Measurements from ENCODE around the gene FLNB. TPM values are rescaled to one million over a fixed set of nuclear protein-coding genes. Genes with fewer than 3 reads are reported as not detected.
A peak's percentile ranks its signal among the peaks of the same experiment; 100 is the strongest.

Gene FLNB
- total RNA-seq, 2 experiments from 2014 or later: 39.7 to 42.1 TPM

- no peak for ATAC-seq (ENCODE audit: poor library complexity)
- H3K4me1 ChIP-seq (ENCODE audit: insufficient read depth, low read length): no peaks in the 10 kb centered on the region
- Mint-ChIP-seq H3K27me3 (no peaks in the 10 kb centered on the region), H3K27ac (no peak overlapping the region), H3K9me3 (no peaks in the 10 kb centered on the region), H3K4me3 (no peak overlapping the region), H3K36me3 (ENCODE audit: low read depth) (peaks cover 91% of the 10 kb centered on the region), H3K4me1 (ENCODE audit: low read depth) (no peaks in the 10 kb centered on the region)
- H3K9me3 ChIP-seq (ENCODE audit: control insufficient read depth in 1 of 2, insufficient read depth in 1 of 2, low read length in 2 of 2): no peaks in the 10 kb centered on the region
- peaks cover 71% of the 10 kb centered on the region for H3K36me3 ChIP-seq (ENCODE audit: insufficient read depth, low read length)
- intact Hi-C loops (cut with DNase I, micrococcal nuclease): no loop called here
- no peak for TF ChIP-seq CTCF (IDR thresholded peaks at IDR 0.05)
- H3K4me3 ChIP-seq (ENCODE audit: low read length): no peak overlapping the region
- H3K27ac ChIP-seq (ENCODE audit: low read depth in 1 of 2, low read length in 2 of 2): no peak overlapping the region
- ChIA-PET POLR2A (no interaction called here), CTCF (no interaction called here)
- DNase-seq: no peak
- no peaks in the 10 kb centered on the region for H3K27me3 ChIP-seq (ENCODE audit: control insufficient read depth in 1 of 2, insufficient read depth in 2 of 2, low read length in 2 of 2)
Observed at GRCh38 chr3:58122936-58123700, 114.9 kb downstream of the FLNB start.

GRCh38 chr3:58124387-58124786 lies 116.2 kb downstream of the FLNB start:
- TF ChIP-seq CTCF (IDR thresholded peaks at IDR 0.05): no peak
- no peaks in the 10 kb centered on the region for H3K4me1 Mint-ChIP-seq (ENCODE audit: low read depth)
- ChIA-PET POLR2A (no interaction called here), CTCF (no interaction called here)
- no peaks in the 10 kb centered on the region for H3K9me3 ChIP-seq (ENCODE audit: control insufficient read depth in 1 of 2, insufficient read depth in 1 of 2, low read length in 2 of 2)
- no peak overlapping the region for H3K27ac ChIP-seq (ENCODE audit: low read depth in 1 of 2, low read length in 2 of 2)
- H3K27me3 Mint-ChIP-seq: no peaks in the 10 kb centered on the region
- no peak overlapping the region for H3K4me3 Mint-ChIP-seq
- no peaks in the 10 kb centered on the region for H3K9me3 Mint-ChIP-seq
- DNase-seq: no peak
- no peak overlapping the region for H3K27ac Mint-ChIP-seq
- ATAC-seq (ENCODE audit: poor library complexity): no peak
- H3K36me3 ChIP-seq (ENCODE audit: insufficient read depth, low read length): peaks cover 63% of the 10 kb centered on the region
- no peak overlapping the region for H3K4me3 ChIP-seq (ENCODE audit: low read length)
- peaks cover 7% of the 10 kb centered on the region for H3K4me1 ChIP-seq (ENCODE audit: insufficient read depth, low read length)
- intact Hi-C loops (cut with DNase I, micrococcal nuclease): no loop called here
- H3K27me3 ChIP-seq (ENCODE audit: control insufficient read depth in 1 of 2, insufficient read depth in 2 of 2, low read length in 2 of 2): no peaks in the 10 kb centered on the region
- H3K36me3 Mint-ChIP-seq (ENCODE audit: low read depth): peaks cover 91% of the 10 kb centered on the region

GRCh38 chr3:58129041-58129770 lies 121.0 kb downstream of the FLNB start:
- no peak overlapping the region for H3K4me3 ChIP-seq (ENCODE audit: low read length)
- Mint-ChIP-seq H3K9me3 (no peaks in the 10 kb centered on the region), H3K4me3 (no peak overlapping the region), H3K4me1 (ENCODE audit: low read depth) (no peaks in the 10 kb centered on the region), H3K36me3 (ENCODE audit: low read depth) (peaks cover 96% of the 10 kb centered on the region), H3K27ac (peak overlapping the region; percentile 24), H3K27me3 (no peaks in the 10 kb centered on the region)
- H3K27ac ChIP-seq (ENCODE audit: low read depth in 1 of 2, low read length in 2 of 2): no peak overlapping the region
- DNase-seq (no peak), ATAC-seq (ENCODE audit: poor library complexity) (no peak)
- POLR2A ChIA-PET: no interaction called here
- no peaks in the 10 kb centered on the region for H3K27me3 ChIP-seq (ENCODE audit: control insufficient read depth in 1 of 2, insufficient read depth in 2 of 2, low read length in 2 of 2)
- CTCF ChIA-PET: no interaction called here
- intact Hi-C loops (cut with DNase I, micrococcal nuclease): no loop called here
- H3K4me1 ChIP-seq (ENCODE audit: insufficient read depth, low read length): peaks cover 7% of the 10 kb centered on the region
- H3K36me3 ChIP-seq (ENCODE audit: insufficient read depth, low read length): peaks cover 44% of the 10 kb centered on the region
- H3K9me3 ChIP-seq (ENCODE audit: control insufficient read depth in 1 of 2, insufficient read depth in 1 of 2, low read length in 2 of 2): no peaks in the 10 kb centered on the region
- no peak for TF ChIP-seq CTCF (IDR thresholded peaks at IDR 0.05)
